ENCODE results near the gene SEC61A2. TPM values are rescaled to one million over a fixed set of nuclear protein-coding genes. Genes with fewer than 3 reads are reported as not detected.

Gene SEC61A2
- total RNA-seq, 1 donor from 2014 or later = 13.9 TPM

- no peak for DNase-seq (ENCODE audit: extremely low spot score, unreplicated experiment)
- peaks cover 48% of the 10 kb centered on the region for H3K36me3 Mint-ChIP-seq (ENCODE audit: unreplicated experiment)
- no peaks in the 10 kb centered on the region for H3K27me3 Mint-ChIP-seq (ENCODE audit: unreplicated experiment)
- no peak overlapping the region for H3K27ac Mint-ChIP-seq (ENCODE audit: unreplicated experiment)
- H3K4me3 Mint-ChIP-seq (ENCODE audit: unreplicated experiment) = no peak overlapping the region
- TF ChIP-seq CTCF (IDR thresholded peaks at IDR 0.05) = no peak
- H3K4me1 Mint-ChIP-seq (ENCODE audit: unreplicated experiment) = peaks cover 5% of the 10 kb centered on the region
- H3K9me3 Mint-ChIP-seq (ENCODE audit: unreplicated experiment) = no peaks in the 10 kb centered on the region
Measured at GRCh38 chr10:12158111-12158510, 28.6 kb downstream of the SEC61A2 start.

- Mint-ChIP-seq H3K4me3 (ENCODE audit: unreplicated experiment) (no peak overlapping the region), H3K27me3 (ENCODE audit: unreplicated experiment) (no peaks in the 10 kb centered on the region), H3K4me1 (ENCODE audit: unreplicated experiment) (no peaks in the 10 kb centered on the region), H3K36me3 (ENCODE audit: unreplicated experiment) (peaks cover 48% of the 10 kb centered on the region), H3K9me3 (ENCODE audit: unreplicated experiment) (no peaks in the 10 kb centered on the region), H3K27ac (ENCODE audit: unreplicated experiment) (no peak overlapping the region)
- no peak for TF ChIP-seq CTCF (IDR thresholded peaks at IDR 0.05)
- DNase-seq (ENCODE audit: extremely low spot score, unreplicated experiment) = no peak
Measured at GRCh38 chr10:12160664-12161063, 31.2 kb downstream of the SEC61A2 start.

- no peak for TF ChIP-seq CTCF (IDR thresholded peaks at IDR 0.05)
- H3K36me3 Mint-ChIP-seq (ENCODE audit: unreplicated experiment) = peaks cover 43% of the 10 kb centered on the region
Measured at GRCh38 chr10:12162927-12163326, 33.5 kb downstream of the SEC61A2 start.

GRCh38 chr10:12164085-12164484, 34.6 kb downstream of the SEC61A2 start:
- Mint-ChIP-seq H3K27me3 (ENCODE audit: unreplicated experiment) (no peaks in the 10 kb centered on the region), H3K4me3 (ENCODE audit: unreplicated experiment) (no peak overlapping the region), H3K27ac (ENCODE audit: unreplicated experiment) (no peak overlapping the region), H3K4me1 (ENCODE audit: unreplicated experiment) (no peaks in the 10 kb centered on the region), H3K36me3 (ENCODE audit: unreplicated experiment) (peaks cover 39% of the 10 kb centered on the region), H3K9me3 (ENCODE audit: unreplicated experiment) (no peaks in the 10 kb centered on the region)
- DNase-seq (ENCODE audit: extremely low spot score, unreplicated experiment) = no peak
- TF ChIP-seq CTCF (IDR thresholded peaks at IDR 0.05) = no peak

More at GRCh38 chr10:12162927-12163326, 33.5 kb downstream of the SEC61A2 start:
- no peak overlapping the region for H3K4me3 Mint-ChIP-seq (ENCODE audit: unreplicated experiment)
- H3K4me1 Mint-ChIP-seq (ENCODE audit: unreplicated experiment) = no peaks in the 10 kb centered on the region
- H3K27me3 Mint-ChIP-seq (ENCODE audit: unreplicated experiment) = no peaks in the 10 kb centered on the region
- no peak for DNase-seq (ENCODE audit: extremely low spot score, unreplicated experiment)
- H3K27ac Mint-ChIP-seq (ENCODE audit: unreplicated experiment) = no peak overlapping the region
- H3K9me3 Mint-ChIP-seq (ENCODE audit: unreplicated experiment) = no peaks in the 10 kb centered on the region

- H3K27ac Mint-ChIP-seq (ENCODE audit: unreplicated experiment) = no peak overlapping the region
- H3K36me3 Mint-ChIP-seq (ENCODE audit: unreplicated experiment) = peaks cover 44% of the 10 kb centered on the region
- no peak for DNase-seq (ENCODE audit: extremely low spot score, unreplicated experiment)
- no peaks in the 10 kb centered on the region for H3K9me3 Mint-ChIP-seq (ENCODE audit: unreplicated experiment)
- no peak overlapping the region for H3K4me3 Mint-ChIP-seq (ENCODE audit: unreplicated experiment)
- no peaks in the 10 kb centered on the region for H3K27me3 Mint-ChIP-seq (ENCODE audit: unreplicated experiment)
- H3K4me1 Mint-ChIP-seq (ENCODE audit: unreplicated experiment) = no peaks in the 10 kb centered on the region
- no peak for TF ChIP-seq CTCF (IDR thresholded peaks at IDR 0.05)
Measured at GRCh38 chr10:12165036-12165435, 35.6 kb downstream of the SEC61A2 start.
